Measurements from ENCODE around the gene PFKFB1.

Gene PFKFB1

DNA sequence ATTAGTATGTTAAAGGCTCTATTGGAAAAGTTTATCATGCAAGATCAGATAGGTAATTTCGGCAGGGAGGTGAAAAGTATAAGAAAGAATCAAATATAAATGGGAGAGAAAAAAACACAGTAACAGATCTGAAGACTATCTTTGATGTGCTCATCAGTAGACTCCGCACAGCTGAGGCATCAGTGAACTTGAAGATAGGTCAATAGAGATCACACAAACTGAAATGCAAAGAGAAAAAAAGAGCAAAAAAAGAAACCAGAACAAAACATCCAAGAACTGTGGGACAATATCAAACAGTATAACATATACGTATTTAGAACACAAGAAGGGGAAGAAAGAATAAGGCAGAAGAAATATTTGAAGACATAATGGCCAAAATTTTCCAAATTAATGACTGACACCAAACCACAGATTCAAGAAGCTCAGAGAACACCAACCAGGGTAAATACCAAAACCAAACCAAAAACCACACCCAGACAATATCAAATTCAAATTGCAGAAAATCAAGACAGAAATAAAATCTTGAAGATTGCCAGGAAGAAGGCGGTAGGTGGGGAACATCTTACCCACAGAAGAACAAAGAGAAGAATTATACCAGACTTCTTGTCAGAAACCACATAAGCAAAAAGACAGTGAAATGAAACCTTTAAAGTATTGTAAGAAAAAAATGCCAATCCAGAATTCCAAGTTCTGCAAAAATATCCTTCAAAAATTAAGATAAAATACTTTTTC, 29.1 kb downstream of the PFKFB1 start:
- TF ChIP-seq POLR2A (IDR thresholded peaks at IDR 0.05; ENCODE audit: low read length) = no peak
- no peak for TF ChIP-seq GATA1 (IDR thresholded peaks at IDR 0.05; ENCODE audit: low read depth, low read length)
- DNase-seq = no peak

DNA sequence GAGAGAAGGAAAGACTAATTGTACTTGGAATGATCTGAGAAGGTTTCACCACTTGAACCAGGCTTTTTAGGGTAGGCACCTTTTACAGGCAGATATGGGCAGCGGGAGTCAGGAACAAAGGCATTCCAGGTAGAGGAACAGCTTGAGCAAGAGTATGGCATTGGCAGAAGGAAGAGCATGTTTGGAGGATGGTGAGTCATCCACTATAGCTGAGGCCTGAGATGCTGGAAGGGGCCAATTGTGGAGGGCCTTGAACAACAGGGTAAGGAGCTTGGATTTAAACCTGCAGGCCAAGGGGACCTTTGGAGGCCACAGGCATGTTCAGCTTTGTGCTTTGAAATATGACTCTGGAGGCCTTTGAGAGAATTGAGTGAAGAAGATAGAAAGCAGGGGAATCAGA, 32.2 kb downstream of the PFKFB1 start:
- DNase-seq = no peak
- TF ChIP-seq GATA1 (IDR thresholded peaks at IDR 0.05; ENCODE audit: low read depth, low read length) = no peak

DNA sequence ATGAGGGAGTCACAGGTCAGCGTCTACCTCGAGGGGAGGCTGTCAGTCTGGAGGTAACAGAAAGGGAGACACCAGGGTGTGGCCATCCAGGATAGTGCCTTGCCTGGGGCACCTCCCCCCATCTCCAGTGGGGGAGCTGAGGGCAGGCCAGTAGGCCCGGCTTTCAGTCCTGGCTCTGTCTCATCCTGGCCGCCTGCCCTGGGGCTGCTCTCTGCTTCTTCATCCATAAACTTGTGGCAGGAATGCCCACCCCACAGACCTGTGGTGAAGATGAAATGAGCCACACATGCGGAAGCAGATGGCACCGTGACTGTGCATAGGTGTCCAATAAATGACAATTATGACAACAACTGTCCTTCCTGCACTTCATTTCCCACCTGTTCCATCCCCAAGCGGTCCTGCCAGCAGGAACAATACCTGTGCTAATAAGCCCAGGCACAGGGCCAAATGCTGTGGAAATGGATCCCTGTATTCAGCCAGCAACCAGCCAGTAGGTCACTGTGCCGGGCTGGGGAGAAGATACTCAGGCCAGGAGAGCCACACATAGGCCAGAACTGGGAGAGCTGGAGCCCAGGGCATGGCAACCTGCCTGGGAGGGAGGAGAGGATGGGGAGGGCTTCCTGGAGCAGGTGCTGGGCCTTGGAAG, 43.1 kb downstream of the PFKFB1 start:
- no peak for DNase-seq
- TF ChIP-seq POLR2A (IDR thresholded peaks at IDR 0.05; ENCODE audit: low read length) (no peak), GATA1 (IDR thresholded peaks at IDR 0.05; ENCODE audit: low read depth, low read length) (no peak)

DNA sequence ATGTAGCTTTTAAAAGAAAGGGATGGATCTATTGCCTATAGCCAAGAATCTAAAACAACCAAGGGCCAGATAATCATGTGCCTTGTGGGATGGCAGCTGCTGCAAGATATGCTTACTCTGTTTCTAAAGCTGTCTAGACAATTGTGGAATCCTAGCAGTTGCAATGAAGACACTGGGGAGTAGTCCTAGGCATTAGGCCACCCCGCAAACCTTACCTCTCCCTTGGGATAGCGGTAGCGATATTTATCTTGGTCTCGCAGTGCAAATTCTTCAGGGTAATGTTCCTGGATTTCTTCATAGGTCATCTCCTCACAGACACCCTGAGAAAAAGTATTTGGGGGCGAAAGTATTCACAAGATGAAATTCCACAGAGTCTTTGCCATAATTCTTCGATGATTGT, 48.8 kb downstream of the PFKFB1 start:
- DNase-seq = no peak
- TF ChIP-seq POLR2A (IDR thresholded peaks at IDR 0.05; ENCODE audit: low read length) = no peak
- TF ChIP-seq GATA1 (IDR thresholded peaks at IDR 0.05; ENCODE audit: low read depth, low read length) = no peak

DNA sequence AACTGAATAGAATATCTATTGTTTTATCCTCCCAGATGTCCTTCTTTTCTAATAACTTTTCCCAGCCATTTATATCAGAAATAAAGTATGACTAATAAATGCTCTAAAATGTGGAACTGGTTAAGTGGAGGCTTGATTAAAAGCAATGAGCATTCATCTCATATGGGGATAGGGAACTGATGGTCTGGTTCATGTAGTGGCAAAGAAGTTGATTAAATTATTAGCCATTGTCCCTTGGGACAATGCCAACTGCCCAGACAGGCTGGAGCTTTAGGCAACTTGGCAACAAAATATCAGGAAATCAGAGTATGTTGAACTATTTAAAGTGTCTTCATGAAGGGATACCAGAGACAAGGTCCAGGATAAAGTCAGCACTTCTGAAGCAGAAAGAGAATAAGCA, 49.2 kb downstream of the PFKFB1 start:
- DNase-seq = no peak
- no peak for TF ChIP-seq POLR2A (IDR thresholded peaks at IDR 0.05; ENCODE audit: low read length)
- TF ChIP-seq GATA1 (IDR thresholded peaks at IDR 0.05; ENCODE audit: low read depth, low read length) = no peak

DNA sequence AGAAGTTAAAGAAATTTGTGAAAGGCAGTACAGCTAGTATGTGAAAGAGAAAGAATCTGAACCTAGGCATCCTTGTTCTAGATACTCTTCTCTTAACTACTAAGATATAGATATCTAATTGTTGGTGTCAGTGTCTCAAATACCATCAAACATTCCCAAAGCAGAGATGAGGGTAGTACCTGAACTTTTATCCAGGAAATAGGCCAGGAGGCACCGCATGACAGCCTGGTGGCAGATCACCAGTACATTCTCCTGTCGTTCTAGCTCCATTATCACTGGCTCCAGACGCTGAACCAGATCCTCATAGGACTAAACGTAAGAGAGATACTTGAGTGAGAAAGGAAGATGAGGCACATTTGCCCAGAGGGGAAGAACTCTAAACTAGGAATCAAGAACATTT, 56.6 kb downstream of the PFKFB1 start:
- no peak for DNase-seq
- TF ChIP-seq POLR2A (IDR thresholded peaks at IDR 0.05; ENCODE audit: low read length) = no peak
- no peak for TF ChIP-seq GATA1 (IDR thresholded peaks at IDR 0.05; ENCODE audit: low read depth, low read length)

DNA sequence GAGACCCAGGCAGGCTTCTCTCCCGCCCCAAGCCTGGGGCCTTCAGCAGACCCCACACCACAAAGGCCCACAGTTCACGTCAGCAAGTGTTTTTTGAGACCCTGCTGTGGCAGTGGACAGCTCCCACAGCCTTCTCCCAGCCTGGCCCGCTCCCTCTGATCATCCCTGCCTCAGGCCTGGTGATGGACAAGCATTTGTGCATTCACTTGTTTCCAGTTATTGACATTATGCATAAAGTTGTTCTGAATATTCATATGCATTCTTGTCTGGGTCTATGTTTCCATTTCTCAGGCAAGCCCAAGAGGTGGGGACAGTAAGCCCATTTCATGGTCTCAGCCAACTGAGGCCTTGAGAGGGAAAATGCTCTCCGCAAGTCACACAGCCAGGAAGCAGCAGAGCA, 58.7 kb downstream of the PFKFB1 start:
- TF ChIP-seq POLR2A (IDR thresholded peaks at IDR 0.05; ENCODE audit: low read length) (no peak), GATA1 (IDR thresholded peaks at IDR 0.05; ENCODE audit: low read depth, low read length) (no peak)
- no peak for DNase-seq

DNA sequence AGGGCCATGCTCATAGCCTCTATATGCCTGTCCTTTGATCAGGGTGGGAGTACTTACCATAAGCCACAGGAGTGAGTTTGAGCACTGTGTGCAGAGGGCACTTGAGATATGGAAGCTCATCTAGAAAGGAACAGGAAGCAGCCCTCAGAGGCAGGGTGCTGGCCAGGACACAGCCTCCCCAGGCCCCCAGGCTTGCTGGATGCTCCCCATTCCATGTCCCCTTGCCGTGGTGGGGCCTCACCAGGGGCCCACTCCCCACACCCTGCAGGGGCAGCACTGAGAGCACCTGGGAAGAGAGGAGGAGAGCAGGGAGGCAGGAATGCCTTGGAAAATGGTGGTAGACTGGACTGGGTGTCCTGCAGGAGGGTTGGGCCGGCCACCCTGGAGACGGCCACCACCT, 59.1 kb downstream of the PFKFB1 start:
- no peak for TF ChIP-seq GATA1 (IDR thresholded peaks at IDR 0.05; ENCODE audit: low read depth, low read length)
- TF ChIP-seq POLR2A (IDR thresholded peaks at IDR 0.05; ENCODE audit: low read length) = no peak
- no peak for DNase-seq

DNA sequence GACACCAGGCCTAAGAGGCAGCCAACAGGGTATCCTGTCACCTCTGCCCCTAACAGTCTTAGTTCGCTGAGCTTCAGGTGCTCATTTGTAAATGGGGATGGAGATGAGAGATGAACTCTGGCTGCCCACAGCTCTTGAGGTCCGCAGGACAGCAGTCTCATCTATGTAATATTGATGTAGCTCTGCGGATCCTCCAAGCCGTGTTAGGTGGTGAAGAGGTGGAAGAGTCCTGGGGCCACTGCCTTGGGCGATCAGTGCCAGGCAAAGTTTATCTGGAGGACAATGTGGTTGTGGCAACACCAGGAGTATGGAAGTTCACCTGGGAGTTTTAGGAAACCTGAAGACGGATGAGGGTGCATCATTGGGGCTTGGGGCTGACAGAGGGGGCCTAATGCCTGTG, 59.9 kb downstream of the PFKFB1 start:
- TF ChIP-seq POLR2A (IDR thresholded peaks at IDR 0.05; ENCODE audit: low read length) (no peak), GATA1 (IDR thresholded peaks at IDR 0.05; ENCODE audit: low read depth, low read length) (no peak)
- DNase-seq = no peak

DNA sequence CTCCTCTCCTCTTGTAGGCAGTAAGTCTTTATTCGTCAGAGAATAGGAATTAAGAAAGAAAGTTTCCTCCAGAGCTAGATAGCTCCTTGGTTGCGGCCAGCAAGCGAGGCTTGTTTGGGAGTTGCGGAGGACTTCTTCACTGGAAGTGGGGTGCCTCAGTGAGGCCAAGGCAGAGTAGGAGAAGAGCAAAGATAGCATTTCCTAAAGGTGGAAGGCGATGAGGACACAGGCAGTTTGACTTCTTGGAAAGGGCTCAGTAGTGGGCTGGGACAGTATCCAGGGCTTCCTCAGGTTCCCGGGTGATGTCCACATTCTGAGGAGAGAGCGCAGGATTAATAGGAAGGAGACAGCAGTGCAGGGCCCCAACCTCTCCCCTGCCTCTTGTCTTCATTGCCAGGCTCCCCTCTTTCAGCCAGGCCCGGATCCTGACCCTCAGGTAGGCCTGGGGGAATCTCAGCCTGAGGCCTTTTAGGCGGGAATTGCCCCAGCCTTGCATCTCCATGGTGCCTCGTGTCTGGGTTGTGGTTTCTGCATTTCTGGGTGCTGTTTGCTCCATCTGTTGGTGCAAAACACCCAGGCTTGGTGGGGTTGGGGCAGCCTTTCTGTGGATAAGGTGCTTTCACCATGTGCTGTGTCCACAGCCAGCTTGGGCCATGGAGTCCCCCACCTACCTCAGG, 60.7 kb downstream of the PFKFB1 start:
- no peak for DNase-seq
- TF ChIP-seq POLR2A (IDR thresholded peaks at IDR 0.05; ENCODE audit: low read length) = no peak
- TF ChIP-seq GATA1 (IDR thresholded peaks at IDR 0.05; ENCODE audit: low read depth, low read length) = no peak

DNA sequence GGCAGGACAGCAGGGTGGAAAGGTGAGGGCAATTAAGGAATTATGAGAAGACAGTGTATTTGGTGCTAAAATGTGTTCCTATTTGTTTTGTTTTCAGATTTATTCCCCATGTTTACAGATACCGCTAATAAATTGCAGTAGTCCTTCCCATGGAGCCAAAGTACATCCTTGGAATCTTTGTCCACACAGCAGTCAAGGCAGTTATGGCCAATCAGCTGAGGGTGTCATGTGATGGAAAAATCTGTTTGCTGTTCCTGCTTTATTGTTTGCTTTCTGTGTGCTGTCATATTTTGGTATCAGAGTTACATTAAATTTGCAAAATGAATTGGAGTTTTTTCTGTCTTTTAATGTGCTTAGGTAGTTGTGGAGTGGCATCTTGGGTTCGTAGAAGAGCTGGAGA, 62.9 kb downstream of the PFKFB1 start:
- no peak for TF ChIP-seq POLR2A (IDR thresholded peaks at IDR 0.05; ENCODE audit: low read length)
- TF ChIP-seq GATA1 (IDR thresholded peaks at IDR 0.05; ENCODE audit: low read depth, low read length) = no peak
- no peak for DNase-seq

DNA sequence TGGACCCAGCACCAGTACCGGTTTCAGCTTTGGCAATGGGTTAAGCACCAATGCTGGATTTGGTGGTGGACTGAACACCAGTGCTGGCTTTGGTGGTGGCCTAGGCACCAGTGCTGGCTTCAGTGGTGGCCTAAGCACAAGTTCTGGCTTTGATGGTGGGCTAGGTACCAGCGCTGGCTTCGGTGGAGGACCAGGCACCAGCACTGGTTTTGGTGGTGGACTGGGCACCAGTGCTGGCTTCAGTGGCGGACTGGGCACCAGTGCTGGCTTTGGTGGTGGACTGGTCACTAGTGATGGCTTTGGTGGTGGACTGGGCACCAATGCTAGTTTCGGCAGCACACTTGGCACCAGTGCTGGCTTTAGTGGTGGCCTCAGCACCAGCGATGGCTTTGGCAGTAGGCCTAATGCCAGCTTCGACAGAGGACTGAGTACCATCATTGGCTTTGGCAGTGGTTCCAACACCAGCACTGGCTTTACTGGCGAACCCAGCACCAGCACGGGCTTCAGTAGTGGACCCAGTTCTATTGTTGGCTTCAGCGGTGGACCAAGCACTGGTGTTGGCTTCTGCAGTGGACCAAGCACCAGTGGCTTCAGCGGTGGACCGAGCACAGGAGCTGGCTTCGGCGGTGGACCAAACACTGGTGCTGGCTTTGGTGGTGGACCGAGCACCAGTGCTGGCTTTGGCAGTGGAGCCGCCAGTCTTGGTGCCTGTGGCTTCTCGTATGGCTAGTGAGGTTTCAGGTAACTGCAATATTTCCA, 63.5 kb downstream of the PFKFB1 start:
- no peak for DNase-seq
- TF ChIP-seq POLR2A (IDR thresholded peaks at IDR 0.05; ENCODE audit: low read length) (no peak), GATA1 (IDR thresholded peaks at IDR 0.05; ENCODE audit: low read depth, low read length) (no peak)

DNA sequence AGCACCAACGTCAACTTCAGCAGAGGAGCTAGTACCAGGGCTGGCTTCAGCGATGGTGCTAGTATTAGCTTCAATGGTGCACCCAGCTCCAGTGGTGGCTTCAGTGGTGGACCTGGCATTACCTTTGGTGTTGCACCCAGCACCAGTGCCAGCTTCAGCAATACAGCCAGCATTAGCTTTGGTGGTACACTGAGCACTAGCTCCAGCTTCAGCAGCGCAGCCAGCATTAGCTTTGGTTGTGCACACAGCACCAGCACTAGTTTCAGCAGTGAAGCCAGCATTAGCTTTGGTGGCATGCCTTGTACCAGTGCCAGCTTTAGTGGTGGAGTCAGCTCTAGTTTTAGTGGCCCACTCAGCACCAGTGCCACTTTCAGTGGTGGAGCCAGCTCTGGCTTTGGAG, 65.1 kb downstream of the PFKFB1 start:
- TF ChIP-seq GATA1 (IDR thresholded peaks at IDR 0.05; ENCODE audit: low read depth, low read length) = no peak
- DNase-seq = no peak

DNA sequence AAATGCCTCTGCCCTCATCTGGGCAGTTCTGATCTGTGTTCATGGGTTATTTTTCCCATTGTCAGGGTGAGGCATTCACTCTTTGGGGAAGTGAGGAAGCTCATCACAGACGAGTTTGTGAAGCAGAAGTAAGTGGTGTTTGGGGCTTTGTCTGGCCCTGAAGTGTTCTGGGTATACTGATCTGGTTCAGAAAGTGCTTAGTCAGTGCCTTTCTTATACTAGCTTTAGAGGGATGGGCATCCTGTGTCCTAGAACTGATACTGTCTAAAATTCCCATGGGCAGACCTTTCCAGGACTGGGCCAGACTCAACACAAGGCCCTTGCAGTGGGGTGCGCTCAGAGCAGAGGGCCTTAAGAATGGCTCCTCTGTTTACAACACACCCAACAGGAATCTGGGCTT, 67.0 kb downstream of the PFKFB1 start:
- no peak for DNase-seq
- TF ChIP-seq GATA1 (IDR thresholded peaks at IDR 0.05; ENCODE audit: low read depth, low read length) = no peak
- no peak for TF ChIP-seq POLR2A (IDR thresholded peaks at IDR 0.05; ENCODE audit: low read length)

Data from erythroblast (primary cell).